Measurements from ENCODE around the gene CELF6. TPM values are rescaled to one million over a fixed set of nuclear protein-coding genes. Genes with fewer than 3 reads are reported as not detected.
A peak's percentile ranks its signal among the peaks of the same experiment; 100 is the strongest.

The CELF6 gene
- total RNA-seq, 1 experiment from 2014 or later = 0.52 TPM

DNA sequence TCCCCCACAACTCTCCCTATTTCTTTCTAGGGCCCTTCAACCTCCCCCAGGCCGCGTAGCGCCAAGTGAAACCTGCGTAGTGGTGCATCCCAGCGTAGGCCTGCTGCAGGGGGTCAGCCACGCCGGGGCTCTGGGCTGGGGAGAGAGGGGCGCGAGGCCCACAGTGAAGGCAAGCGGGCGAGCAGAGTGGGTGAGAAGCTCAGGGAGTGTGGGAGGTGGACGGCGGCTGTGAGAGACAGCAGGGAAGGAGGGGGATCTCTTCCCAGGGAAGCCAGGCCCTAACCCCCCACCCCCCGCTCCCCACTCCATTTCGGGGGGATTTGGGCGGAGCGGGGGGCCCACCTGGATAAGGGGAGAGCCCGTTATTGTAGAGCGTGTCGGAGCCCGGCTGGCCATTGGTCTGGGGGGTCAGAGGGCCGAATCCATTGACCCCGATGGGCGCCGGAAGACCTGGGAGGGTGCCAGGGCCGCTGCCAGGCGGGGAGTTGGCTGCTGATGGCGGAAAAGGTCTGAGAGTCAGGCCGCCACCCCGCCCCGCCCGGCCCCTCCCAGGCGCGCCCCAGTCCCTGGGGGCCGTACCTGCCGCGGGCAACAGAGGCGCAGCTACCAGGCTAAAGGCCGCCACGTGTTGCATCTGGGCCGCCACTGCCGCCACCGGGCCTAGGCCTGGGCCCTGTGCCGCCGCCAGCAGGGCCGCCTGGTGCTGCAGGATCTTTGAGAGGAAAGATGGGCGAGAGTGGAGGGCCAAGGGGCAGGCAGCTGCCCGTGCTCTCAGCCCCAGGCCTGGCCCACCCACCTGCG lies 31.0 kb downstream of the CELF6 start (continued):
- no peak for TF ChIP-seq CTCF (IDR thresholded peaks at IDR 0.05 in 2 of 3, conservative IDR thresholded peaks at IDR 0.05 in 1 of 3; ENCODE audit: borderline replicate concordance in 1 of 3, insufficient read depth in 1 of 3, low read depth in 2 of 3, low read length in 2 of 3)
- TF ChIP-seq SIN3A (IDR thresholded peaks at IDR 0.05; ENCODE audit: low read depth) = no peak
- TF ChIP-seq ATF3 (IDR thresholded peaks at IDR 0.05) = no peak
- TF ChIP-seq FOSL1 (IDR thresholded peaks at IDR 0.05; ENCODE audit: low read depth) = no peak
- no peak for TF ChIP-seq SP1 (IDR thresholded peaks at IDR 0.05; ENCODE audit: low read depth)
- no peak for TF ChIP-seq POLR2AphosphoS5 (IDR thresholded peaks at IDR 0.05; ENCODE audit: low read depth, low read length)
- TF ChIP-seq CBX3 (IDR thresholded peaks at IDR 0.05; ENCODE audit: low read depth) = no peak
- no peak for TF ChIP-seq TCF7L2 (IDR thresholded peaks at IDR 0.05; ENCODE audit: borderline replicate concordance, extremely low read depth, insufficient read depth, insufficient read length)

- Histone ChIP-seq H3K4me3 (replicated peaks in 1 of 2; ENCODE audit: low read depth in 1 of 2, low read length in 2 of 2) (no peak overlapping the region), H3K9me3 (ENCODE audit: control insufficient read depth in 1 of 2, insufficient read depth in 1 of 2, low read depth in 1 of 2, low read length in 2 of 2) (no peaks in the 10 kb centered on the region), H4K20me1 (ENCODE audit: insufficient read depth) (no peaks in the 10 kb centered on the region), H3K4me1 (ENCODE audit: control insufficient read depth in 1 of 2, insufficient read depth in 2 of 2, low read length in 2 of 2) (peaks cover 0 to 11% of the 10 kb centered on the region in 2 experiments; a peak in 1 of 4 replicates), H3K27ac (ENCODE audit: low read depth, low read length) (no peak overlapping the region), H3K9me2 (ENCODE audit: insufficient read depth) (no peaks in the 10 kb centered on the region), H3K79me2 (ENCODE audit: insufficient read depth, low read length) (no peaks in the 10 kb centered on the region), H3K27me3 (ENCODE audit: insufficient read depth, low read length) (no peaks in the 10 kb centered on the region), H2AFZ (ENCODE audit: low read depth, low read length, poor library complexity, severe bottlenecking) (no peak overlapping the region), H3K36me3 (ENCODE audit: control insufficient read depth in 1 of 2, insufficient read depth in 2 of 2, low read length in 2 of 2) (no peaks in the 10 kb centered on the region), H3K4me2 (ENCODE audit: low read length) (no peak overlapping the region), H3K9ac (ENCODE audit: low read length) (no peak overlapping the region)
- BruUV-seq (replicated peaks) = no TSS peak
- ATAC-seq = peak; percentile 93
- intact Hi-C loops (cut with micrococcal nuclease) = loop anchor here (1.0 kb wide), 1 partner anchor 87 kb away; no protein-coding TSS in a partner anchor
- CTCF ChIA-PET = no interaction called here
- DNase-seq (ENCODE audit: low read depth, low spot score) = peak; percentile 22
- POLR2A ChIA-PET = no interaction called here
- RAD21 ChIA-PET (ENCODE audit: low non-redundant PET in 1 of 2, low total read pairs in 2 of 2, uncharacterized antibody in 2 of 2, unreplicated experiment in 2 of 2) = interaction anchor here in 1 of 2 experiments (1.7 kb wide), 1 partner anchor 86 kb away, joined by 6 read pairs; no protein-coding TSS in a partner anchor
- TF ChIP-seq POLR2A (IDR thresholded peaks at IDR 0.05; ENCODE audit: borderline replicate concordance, extremely low read depth, insufficient read depth, insufficient read length) = no peak
- no peak for TF ChIP-seq TCF7L2 (IDR thresholded peaks at IDR 0.05; ENCODE audit: borderline replicate concordance, extremely low read depth, insufficient read depth, insufficient read length)
- no peak for TF ChIP-seq SRF (IDR thresholded peaks at IDR 0.05; ENCODE audit: low read depth)
- TF ChIP-seq SIN3A (IDR thresholded peaks at IDR 0.05; ENCODE audit: low read depth) = no peak
- TF ChIP-seq CTCF (IDR thresholded peaks at IDR 0.05 in 2 of 3, conservative IDR thresholded peaks at IDR 0.05 in 1 of 3; ENCODE audit: borderline replicate concordance in 1 of 3, insufficient read depth in 1 of 3, low read depth in 2 of 3, low read length in 2 of 3) = peak; percentile 48 to 76 (median 62); a peak in 5 of 6 replicates
- no peak for TF ChIP-seq ZNF274 (IDR thresholded peaks at IDR 0.05; ENCODE audit: low read depth, low read length)
- TF ChIP-seq JUND (IDR thresholded peaks at IDR 0.05) = no peak
- peak; percentile 63 for TF ChIP-seq RAD21 (IDR thresholded peaks at IDR 0.05; ENCODE audit: low read depth)
- TF ChIP-seq ATF3 (IDR thresholded peaks at IDR 0.05) = no peak
- no peak for TF ChIP-seq EGR1 (IDR thresholded peaks at IDR 0.05; ENCODE audit: low read depth)
- TF ChIP-seq, protein P1, sequence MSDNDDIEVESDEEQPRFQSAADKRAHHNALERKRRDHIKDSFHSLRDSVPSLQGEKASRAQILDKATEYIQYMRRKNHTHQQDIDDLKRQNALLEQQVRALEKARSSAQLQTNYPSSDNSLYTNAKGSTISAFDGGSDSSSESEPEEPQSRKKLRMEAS (IDR thresholded peaks at IDR 0.05) = no peak
- TF ChIP-seq ZFX (IDR thresholded peaks at IDR 0.05) = no peak
- no peak for TF ChIP-seq ELF1 (IDR thresholded peaks at IDR 0.05; ENCODE audit: borderline replicate concordance, low read depth)
- no peak for TF ChIP-seq CBX3 (IDR thresholded peaks at IDR 0.05; ENCODE audit: low read depth)
These were observed 33.9 kb downstream of the CELF6 start for GRCh38 chr15:72285927-72286516.

Data from HCT116 (cell line).